GM23248 (cell line): ENCODE measurements around the gene RSRC1.

Source experiments
- EZH2 ChIP-seq: fragments of 200-600 bp; sonication (generic); IDR thresholded peaks from 2 replicates; pipeline ENCODE4 v1.6.1; 2018; ENCODE audit warnings: antibody characterized with exemption, mild to moderate bottlenecking; ENCODE audit not compliant: insufficient read depth, poor library complexity, severe bottlenecking
- EZH2phosphoT487 ChIP-seq: fragments of 200-600 bp; sonication (generic); IDR thresholded peaks from 2 replicates; pipeline ENCODE4 v1.6.1; 2018; ENCODE audit warnings: antibody characterized with exemption, moderate library complexity, mild to moderate bottlenecking, low read depth; ENCODE audit not compliant: insufficient read depth

DNA sequence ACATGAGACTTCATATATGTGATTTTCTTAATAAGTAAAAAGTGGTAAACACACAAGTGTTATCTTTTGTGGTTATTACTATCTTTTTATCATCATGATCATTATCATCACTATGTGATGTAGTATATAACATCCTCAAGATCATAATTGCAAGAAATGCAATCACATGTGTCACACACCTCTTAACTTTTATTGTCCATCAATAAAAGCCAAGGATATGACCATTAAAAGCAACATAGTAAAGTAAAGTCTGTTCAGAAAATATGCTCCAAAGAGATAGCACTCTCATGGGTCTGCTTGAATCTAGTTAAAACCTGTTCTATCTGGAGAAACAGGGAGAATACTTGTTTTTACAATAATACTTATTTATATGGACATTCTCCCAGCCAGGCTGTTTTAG is 308.1 kb downstream of the RSRC1 start:
- TF ChIP-seq EZH2 (no peak), EZH2phosphoT487 (no peak)
